ENCODE results near the gene EPOP. TPM values are rescaled to one million over a fixed set of nuclear protein-coding genes. Genes with fewer than 3 reads are reported as not detected.

Gene EPOP
- total and polyA plus RNA-seq, 2 donors (not counting 1 experiment from before 2014, with no cell fraction given), result 0.14 to 0.33 TPM

GRCh38 chr17:38709104-38709820 is 34.5 kb upstream of the EPOP start:
- no peak overlapping the region for H3K4me3 ChIP-seq (replicated peaks in 1 of 4; ENCODE audit: control extremely low read depth in 1 of 4, insufficient read depth in 1 of 4, low read depth in 3 of 4, low read length in 4 of 4)
- peaks cover 10% of the 10 kb centered on the region for H3K36me3 ChIP-seq (ENCODE audit: control insufficient read depth, insufficient read depth, low read length)
- H3K4me1 ChIP-seq (ENCODE audit: control insufficient read depth, extremely low read depth, insufficient read depth, low read length), result peaks cover 5% of the 10 kb centered on the region
- H3K79me2 ChIP-seq (ENCODE audit: control insufficient read depth, insufficient read depth, low read length), result peaks cover 2% of the 10 kb centered on the region
- no peaks in the 10 kb centered on the region for H3K9me3 ChIP-seq (ENCODE audit: control insufficient read depth, insufficient read depth, low read depth, low read length)
- no peak overlapping the region for H2AFZ ChIP-seq (ENCODE audit: low read length)
- no peak overlapping the region for H3K27ac ChIP-seq (ENCODE audit: insufficient read depth, low read length)
- no peak for DNase-seq (ENCODE audit: low read depth in 2 of 2)
- H3K27me3 ChIP-seq (ENCODE audit: control insufficient read depth, insufficient read depth, low read length), result no peaks in the 10 kb centered on the region
- no peaks in the 10 kb centered on the region for H4K20me1 ChIP-seq (ENCODE audit: control insufficient read depth, extremely low read depth, insufficient read depth, low read length)
- TF ChIP-seq EZH2 (IDR thresholded peaks at IDR 0.05; ENCODE audit: low read length, missing control alignments) (no peak), CTCF (conservative IDR thresholded peaks at IDR 0.05 in 1 of 2, IDR thresholded peaks at IDR 0.05 in 1 of 2; ENCODE audit: low read depth in 1 of 2, low read length in 2 of 2) (no peak)
- H3K9ac ChIP-seq (ENCODE audit: insufficient read depth, low read length), result no peak overlapping the region
- H3K4me2 ChIP-seq (ENCODE audit: extremely low read depth, insufficient read depth, low read length), result no peak overlapping the region

- Histone ChIP-seq H3K36me3 (ENCODE audit: control insufficient read depth, insufficient read depth, low read length) (peaks cover 8% of the 10 kb centered on the region), H2AFZ (ENCODE audit: low read length) (no peak overlapping the region), H3K27ac (ENCODE audit: insufficient read depth, low read length) (no peak overlapping the region), H3K4me1 (ENCODE audit: control insufficient read depth, extremely low read depth, insufficient read depth, low read length) (peaks cover 7% of the 10 kb centered on the region), H3K9me3 (ENCODE audit: control insufficient read depth, insufficient read depth, low read depth, low read length) (no peaks in the 10 kb centered on the region), H3K27me3 (ENCODE audit: control insufficient read depth, insufficient read depth, low read length) (no peaks in the 10 kb centered on the region), H4K20me1 (ENCODE audit: control insufficient read depth, extremely low read depth, insufficient read depth, low read length) (no peaks in the 10 kb centered on the region), H3K4me3 (replicated peaks in 1 of 4; ENCODE audit: control extremely low read depth in 1 of 4, insufficient read depth in 1 of 4, low read depth in 3 of 4, low read length in 4 of 4) (no peak overlapping the region), H3K4me2 (ENCODE audit: extremely low read depth, insufficient read depth, low read length) (no peak overlapping the region), H3K9ac (ENCODE audit: insufficient read depth, low read length) (no peak overlapping the region), H3K79me2 (ENCODE audit: control insufficient read depth, insufficient read depth, low read length) (peaks cover 2% of the 10 kb centered on the region)
- no peak for TF ChIP-seq EZH2 (IDR thresholded peaks at IDR 0.05; ENCODE audit: low read length, missing control alignments)
- no peak for TF ChIP-seq CTCF (conservative IDR thresholded peaks at IDR 0.05 in 1 of 2, IDR thresholded peaks at IDR 0.05 in 1 of 2; ENCODE audit: low read depth in 1 of 2, low read length in 2 of 2)
- no peak for DNase-seq (ENCODE audit: low read depth in 2 of 2)
Observed at GRCh38 chr17:38707678-38708351, 33.1 kb upstream of the EPOP start.

- DNase-seq (ENCODE audit: low read depth in 2 of 2), result no peak
- H3K9ac ChIP-seq (ENCODE audit: insufficient read depth, low read length), result peak overlapping the region; percentile 38
- H3K79me2 ChIP-seq (ENCODE audit: control insufficient read depth, insufficient read depth, low read length), result peaks cover 2% of the 10 kb centered on the region
- H3K27ac ChIP-seq (ENCODE audit: insufficient read depth, low read length), result no peak overlapping the region
- H4K20me1 ChIP-seq (ENCODE audit: control insufficient read depth, extremely low read depth, insufficient read depth, low read length), result no peaks in the 10 kb centered on the region
- H3K27me3 ChIP-seq (ENCODE audit: control insufficient read depth, insufficient read depth, low read length), result no peaks in the 10 kb centered on the region
- no peak overlapping the region for H2AFZ ChIP-seq (ENCODE audit: low read length)
- TF ChIP-seq EZH2 (IDR thresholded peaks at IDR 0.05; ENCODE audit: low read length, missing control alignments), result no peak
- TF ChIP-seq CTCF (conservative IDR thresholded peaks at IDR 0.05 in 1 of 2, IDR thresholded peaks at IDR 0.05 in 1 of 2; ENCODE audit: low read depth in 1 of 2, low read length in 2 of 2), result no peak
- H3K9me3 ChIP-seq (ENCODE audit: control insufficient read depth, insufficient read depth, low read depth, low read length), result no peaks in the 10 kb centered on the region
- H3K4me3 ChIP-seq (replicated peaks in 1 of 4; ENCODE audit: control extremely low read depth in 1 of 4, insufficient read depth in 1 of 4, low read depth in 3 of 4, low read length in 4 of 4), result peak overlapping the region; percentile 30 to 81 (median 54)
- peak overlapping the region; percentile 89 for H3K4me2 ChIP-seq (ENCODE audit: extremely low read depth, insufficient read depth, low read length)
- peaks cover 2% of the 10 kb centered on the region for H3K36me3 ChIP-seq (ENCODE audit: control insufficient read depth, insufficient read depth, low read length)
- peaks cover 9% of the 10 kb centered on the region for H3K4me1 ChIP-seq (ENCODE audit: control insufficient read depth, extremely low read depth, insufficient read depth, low read length)
Observed at GRCh38 chr17:38706505-38707216, 31.9 kb upstream of the EPOP start.

Measured in fibroblast of lung (primary cell).